LNCAP (cell line): Measurements from ENCODE around the gene ARFGAP1.

Source experiments
- TF ChIP-seq, protein P1 (sequence below): fragments of 450-650 bp; IDR thresholded peaks from 2 replicates; pipeline ENCODE4 v1.5.1; 2017; ENCODE audit warnings: mild to moderate bottlenecking

ARFGAP1 gene

DNA sequence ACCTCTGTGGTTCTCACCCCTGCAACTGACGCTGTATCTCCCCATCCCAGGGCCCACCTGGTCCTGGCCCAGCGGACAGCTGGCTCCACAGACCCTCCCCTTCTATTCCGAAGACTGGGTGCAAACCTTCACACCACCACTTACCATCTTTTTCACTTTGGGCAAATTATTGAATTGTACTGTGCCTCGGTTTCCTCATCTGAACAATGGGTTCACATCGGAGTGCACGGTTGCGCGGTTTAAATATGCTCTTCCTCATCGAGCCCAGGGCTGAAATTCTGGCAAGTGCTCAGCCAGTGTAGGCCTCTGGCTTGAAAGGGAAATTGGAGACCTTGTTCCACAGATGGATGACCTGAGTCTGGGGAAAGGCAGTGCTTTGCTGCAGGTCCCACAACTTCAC lies 2.9 kb upstream of the ARFGAP1 start:
- TF ChIP-seq, protein P1, sequence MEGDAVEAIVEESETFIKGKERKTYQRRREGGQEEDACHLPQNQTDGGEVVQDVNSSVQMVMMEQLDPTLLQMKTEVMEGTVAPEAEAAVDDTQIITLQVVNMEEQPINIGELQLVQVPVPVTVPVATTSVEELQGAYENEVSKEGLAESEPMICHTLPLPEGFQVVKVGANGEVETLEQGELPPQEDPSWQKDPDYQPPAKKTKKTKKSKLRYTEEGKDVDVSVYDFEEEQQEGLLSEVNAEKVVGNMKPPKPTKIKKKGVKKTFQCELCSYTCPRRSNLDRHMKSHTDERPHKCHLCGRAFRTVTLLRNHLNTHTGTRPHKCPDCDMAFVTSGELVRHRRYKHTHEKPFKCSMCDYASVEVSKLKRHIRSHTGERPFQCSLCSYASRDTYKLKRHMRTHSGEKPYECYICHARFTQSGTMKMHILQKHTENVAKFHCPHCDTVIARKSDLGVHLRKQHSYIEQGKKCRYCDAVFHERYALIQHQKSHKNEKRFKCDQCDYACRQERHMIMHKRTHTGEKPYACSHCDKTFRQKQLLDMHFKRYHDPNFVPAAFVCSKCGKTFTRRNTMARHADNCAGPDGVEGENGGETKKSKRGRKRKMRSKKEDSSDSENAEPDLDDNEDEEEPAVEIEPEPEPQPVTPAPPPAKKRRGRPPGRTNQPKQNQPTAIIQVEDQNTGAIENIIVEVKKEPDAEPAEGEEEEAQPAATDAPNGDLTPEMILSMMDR, result no peak

GRCh38 chr20:63270606-63271325 lies 1.8 kb upstream of the ARFGAP1 start:
- TF ChIP-seq, protein P1, result no peak

GRCh38 chr20:63273059-63273579 lies 506 bp downstream of the ARFGAP1 start:
- TF ChIP-seq, protein P1, result no peak

DNA sequence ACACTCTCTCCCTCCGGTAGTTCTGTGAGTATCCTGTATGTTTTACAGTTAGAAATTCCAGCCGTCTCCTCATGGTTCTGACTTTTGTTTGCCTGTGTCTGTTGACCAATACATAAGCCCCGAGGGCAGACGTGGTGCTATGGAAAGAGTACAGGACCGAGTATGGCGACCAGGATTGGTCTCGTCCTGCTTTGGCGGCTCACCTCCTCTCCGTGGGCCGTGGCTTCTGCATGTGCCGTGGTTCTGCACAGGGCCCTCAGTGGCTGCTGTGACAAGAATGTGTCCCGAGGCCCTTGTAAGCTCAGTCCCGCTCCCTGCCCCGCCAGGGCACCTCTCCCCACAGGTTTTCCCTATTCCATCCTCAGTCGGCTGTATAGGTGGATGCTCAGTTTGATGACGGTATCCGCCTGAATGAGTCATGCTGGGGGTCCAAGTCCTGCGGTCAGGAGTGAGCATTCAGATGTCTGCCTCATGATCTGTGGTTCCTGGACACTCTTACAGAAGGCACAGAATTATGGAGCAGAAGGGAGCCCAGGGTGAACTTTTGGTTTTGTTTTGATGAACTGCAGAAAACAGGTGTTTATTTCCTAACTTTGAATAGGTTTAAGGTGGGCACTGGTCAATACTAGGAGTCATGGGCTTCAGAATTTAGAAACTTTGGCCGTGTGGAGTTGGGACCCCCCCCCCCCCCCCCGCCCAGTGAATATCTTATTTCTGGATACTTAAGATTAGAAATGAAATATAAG lies 1.2 kb downstream of the ARFGAP1 start:
- TF ChIP-seq, protein P1, result no peak

DNA sequence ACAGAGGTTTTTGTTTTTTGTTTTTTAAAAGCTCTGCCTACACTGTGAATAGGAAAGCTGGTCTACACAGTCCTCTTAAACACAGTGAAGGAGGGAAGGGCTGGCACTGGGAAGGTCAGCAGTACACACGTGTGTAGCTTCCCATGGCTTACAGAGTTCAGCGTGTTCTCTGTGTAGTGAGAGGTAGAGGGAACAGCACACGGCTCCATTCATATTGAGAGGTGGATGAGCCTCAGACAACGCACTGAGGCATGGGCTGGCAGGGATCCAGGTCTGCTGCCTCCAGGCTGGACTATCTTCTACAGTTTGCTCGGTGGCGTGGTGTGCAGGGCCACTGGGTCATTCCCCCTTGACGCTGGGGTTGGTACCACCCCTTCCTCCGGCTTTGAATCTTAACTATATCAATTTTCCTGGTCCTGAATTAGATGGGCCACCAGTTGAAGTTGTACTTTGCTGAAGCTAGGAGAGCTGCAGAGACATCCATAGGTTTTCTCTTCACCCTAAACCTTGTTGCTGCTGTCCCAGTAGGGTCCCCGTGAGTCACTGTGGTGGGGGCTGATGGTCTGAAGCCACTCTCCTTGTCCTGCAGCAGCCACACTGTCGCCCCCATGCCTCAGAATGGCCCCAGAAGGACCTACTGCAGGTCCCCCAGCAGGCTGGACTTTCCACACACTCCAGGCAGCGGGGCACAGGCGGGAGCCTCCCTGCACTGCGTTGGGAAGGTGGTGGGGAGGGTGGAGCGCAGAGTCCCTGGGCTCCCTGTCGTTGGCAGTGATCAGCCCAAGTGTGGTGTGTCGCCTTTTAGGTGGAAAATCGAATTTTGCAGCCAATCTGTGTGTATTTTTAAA lies 2.0 kb downstream of the ARFGAP1 start:
- TF ChIP-seq, protein P1, result no peak

GRCh38 chr20:63275825-63276224 lies 3.2 kb downstream of the ARFGAP1 start:
- TF ChIP-seq, protein P1, result no peak

GRCh38 chr20:63276956-63277355 lies 4.3 kb downstream of the ARFGAP1 start:
- TF ChIP-seq, protein P1, result no peak
